Measurements from ENCODE around the gene RBM5.
"Not testable (repeated sequence)": the region's sequence is repeated elsewhere in the genome, so short reads cannot be mapped to it uniquely, and the experiment has no call there.

RBM5 gene

GRCh38 chr3:50088725-50089608, at the start of gene RBM5:
Gene RBM5, plus strand, starts transcription at chr3:50088919. Its CDS starts 1,516 bp downstream, at chr3:50090435.
- peak; percentile 64 for DNase-seq

GRCh38 chr3:50044976-50045375, 43.7 kb upstream of the RBM5 start:
- no peak for DNase-seq

- DNase-seq, result no peak
Measured at GRCh38 chr3:50047426-50047825, 41.3 kb upstream of the RBM5 start.

- DNase-seq, result no peak
Measured at GRCh38 chr3:50050361-50050760, 38.4 kb upstream of the RBM5 start.

GRCh38 chr3:50057756-50058155, 31.0 kb upstream of the RBM5 start:
- no peak for DNase-seq

- DNase-seq, result peak; percentile 12
Measured at GRCh38 chr3:50068134-50068533, 20.6 kb upstream of the RBM5 start.

GRCh38 chr3:50078091-50078490, 10.6 kb upstream of the RBM5 start:
- DNase-seq, result no peak

GRCh38 chr3:50078622-50079021, 10.1 kb upstream of the RBM5 start:
- DNase-seq, result no peak

- not testable (repeated sequence) for DNase-seq
Measured at GRCh38 chr3:50084951-50085350, 3.8 kb upstream of the RBM5 start.

- DNase-seq, result no peak
Measured at GRCh38 chr3:50089609-50089945, 858 bp downstream of the RBM5 start.

- DNase-seq, result no peak
Measured at GRCh38 chr3:50090984-50091383, 2.3 kb downstream of the RBM5 start.

- no peak for DNase-seq
Measured at GRCh38 chr3:50095352-50095998, 6.8 kb downstream of the RBM5 start.

GRCh38 chr3:50100386-50100785, 11.7 kb downstream of the RBM5 start:
- DNase-seq, result no peak

GRCh38 chr3:50100956-50101845, 12.5 kb downstream of the RBM5 start:
- no peak for DNase-seq

- DNase-seq, result no peak
Measured at GRCh38 chr3:50102558-50102957, 13.8 kb downstream of the RBM5 start.

- no peak for DNase-seq
Measured at GRCh38 chr3:50111757-50112156, 23.0 kb downstream of the RBM5 start.

- no peak for DNase-seq
Measured at GRCh38 chr3:50112462-50112861, 23.7 kb downstream of the RBM5 start.

GRCh38 chr3:50117120-50117519, 28.4 kb downstream of the RBM5 start:
- no peak for DNase-seq

GRCh38 chr3:50118237-50118636, 29.5 kb downstream of the RBM5 start:
- DNase-seq, result no peak

GRCh38 chr3:50119786-50120185, 31.1 kb downstream of the RBM5 start:
- DNase-seq, result no peak

- DNase-seq, result no peak
Measured at GRCh38 chr3:50120364-50121071, 31.8 kb downstream of the RBM5 start.
